ENCODE measurements around the gene DHX15.

DNA sequence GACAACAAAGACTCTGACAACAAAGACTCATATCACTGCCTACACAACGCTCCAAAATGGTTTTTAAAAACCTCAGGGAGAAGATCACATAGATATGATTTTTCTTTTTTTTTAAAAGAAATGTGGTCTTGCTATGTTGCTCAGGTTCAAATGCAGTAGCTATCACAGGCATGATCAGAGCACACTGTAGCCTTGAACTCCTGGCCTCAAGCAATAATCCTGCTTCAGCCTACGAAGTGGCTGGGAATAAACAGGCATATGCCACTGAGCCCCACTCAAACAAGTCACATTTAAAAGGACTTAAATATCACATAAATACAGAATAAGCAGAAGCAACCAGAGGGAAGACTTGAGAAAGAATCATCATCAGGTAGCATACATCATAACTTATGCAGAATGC, 14.7 kb downstream of the DHX15 start:
- no peak for TF ChIP-seq EZH2 (IDR thresholded peaks at IDR 0.05; ENCODE audit: insufficient read depth, poor library complexity, severe bottlenecking)
- no peak for TF ChIP-seq EZH2phosphoT487 (IDR thresholded peaks at IDR 0.05; ENCODE audit: insufficient read depth, low read depth)

Data from GM23248 (cell line).